Aorta (tissue), 5 donors: Measurements from ENCODE around the gene ACSF3. TPM values are rescaled to one million over a fixed set of nuclear protein-coding genes. Genes with fewer than 3 reads are reported as not detected.

ENCODE experiments used
- ATAC-seq: fragments of 200-7000 bp; cut with Tn5 transposase; one replicate; pipeline ENCODE4 v1.9.1; 2022; ENCODE audit warnings: moderate library complexity; ENCODE audit not compliant: low FRiP score
- DNase-seq, 2 donors: peaks; one replicate each; pipeline ENCODE4 v3.0.0-alpha.2; 2020
- H3K27ac ChIP-seq, 2 donors: one replicate each; pipeline ENCODE4 v1.5.1; 2013; ENCODE audit warnings: low read length in 2 of 2, mild to moderate bottlenecking in 2 of 2, moderate library complexity in 2 of 2, control low read depth in 1 of 2, inconsistent platforms in 1 of 2, low read depth in 1 of 2
- H3K27me3 ChIP-seq, 2 donors: one replicate each; pipeline ENCODE4 v1.6.1; 2013; ENCODE audit warnings: control low read depth in 1 of 2, low read length in 1 of 2, mild to moderate bottlenecking in 1 of 2, moderate library complexity in 1 of 2; ENCODE audit not compliant: insufficient read depth in 2 of 2, control insufficient read depth in 1 of 2
- H3K36me3 ChIP-seq, 2 donors: one replicate each; pipeline ENCODE4 v1.6.1; 2013; ENCODE audit warnings: control low read depth in 1 of 2, low read length in 1 of 2, mild to moderate bottlenecking in 1 of 2; ENCODE audit not compliant: insufficient read depth in 2 of 2, control insufficient read depth in 1 of 2
- H3K4me1 ChIP-seq, 2 donors: one replicate each; pipeline ENCODE4 v1.6.1; 2013; ENCODE audit warnings: low read length in 2 of 2, control low read depth in 1 of 2, mild to moderate bottlenecking in 1 of 2, moderate library complexity in 1 of 2; ENCODE audit not compliant: insufficient read depth in 2 of 2, control insufficient read depth in 1 of 2
- H3K4me3 ChIP-seq, 2 donors: one replicate each; pipeline ENCODE4 v1.5.1; 2013; ENCODE audit warnings: low read length in 2 of 2, control low read depth in 1 of 2, mild to moderate bottlenecking in 1 of 2
- H3K9me3 ChIP-seq: one replicate; pipeline ENCODE4 v1.6.1; 2013; ENCODE audit warnings: mild to moderate bottlenecking, low read length; ENCODE audit not compliant: control insufficient read depth
- WGBS, 2 donors: extraction: QIAGEN DNeasy Blood & Tissue Kit; methylation state at CpG; one replicate each; pipeline ENCODE4 v1.1.7; 2013; 5-methylcytosine and 5-hydroxymethylcytosine counted together
- intact Hi-C, 2 donors: fragments of 100-400 bp; cut with DNase I; formaldehyde crosslinking; loops; one replicate each; pipeline versions ENCODE4 v1.14.2 to v1.15.0; 2022
- polyA plus RNA-seq, 2 donors: library from polyadenylated mRNA; stranded (reverse); fragments of 200-250 nt; gene quantifications; one replicate each; pipeline ENCODE4 v1.2.3, GENCODE V29; 2013
- total RNA-seq, 2 donors: library from RNA; stranded (reverse); fragmentation: NEBNext Ultra II Directional; extraction: Animal tissue kit (Norgen Biotek cat#: 25700); gene quantifications; one replicate each; pipeline ENCODE4 v1.2.1, GENCODE V29; 2021
- donor health status: healthy with polysubstance abuse.
- donor health status: Bipolar disorder and iron deficiency.
- donor health status: DM: no; HTN: no; CAD: no.
- donor health status: DM: no; HTN: no; CAD: no.
- donor health status: DM: yes; HTN: yes; CAD: no.

ACSF3 gene
- total and polyA plus RNA-seq, 4 donors, result 19.3 to 48.4 (median 26.6) TPM

DNA sequence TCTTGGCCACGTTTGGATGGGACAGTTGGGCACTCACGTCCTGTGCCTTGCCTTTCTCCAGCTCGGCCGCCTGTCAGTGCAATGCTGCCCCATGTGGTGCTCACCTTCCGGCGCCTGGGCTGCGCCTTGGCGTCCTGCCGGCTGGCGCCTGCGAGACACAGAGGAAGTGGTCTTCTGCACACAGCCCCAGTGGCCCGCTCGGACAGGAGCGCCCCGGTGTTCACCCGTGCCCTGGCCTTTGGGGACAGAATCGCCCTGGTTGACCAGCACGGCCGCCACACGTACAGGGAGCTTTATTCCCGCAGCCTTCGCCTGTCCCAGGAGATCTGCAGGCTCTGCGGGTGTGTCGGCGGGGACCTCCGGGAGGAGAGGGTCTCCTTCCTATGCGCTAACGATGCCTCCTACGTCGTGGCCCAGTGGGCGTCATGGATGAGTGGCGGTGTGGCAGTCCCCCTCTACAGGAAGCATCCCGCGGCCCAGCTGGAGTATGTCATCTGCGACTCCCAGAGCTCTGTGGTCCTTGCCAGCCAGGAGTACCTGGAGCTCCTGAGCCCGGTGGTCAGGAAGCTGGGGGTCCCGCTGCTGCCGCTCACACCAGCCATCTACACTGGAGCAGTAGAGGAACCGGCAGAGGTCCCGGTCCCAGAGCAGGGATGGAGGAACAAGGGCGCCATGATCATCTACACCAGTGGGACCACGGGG is 7.1 kb downstream of the ACSF3 start:
- H3K27ac ChIP-seq, result no peak overlapping the region
- 84 to 85% methylated on average over 42 of the region's 42 CpGs for WGBS, 2 donors
- DNase-seq, result no peak
- no peaks in the 10 kb centered on the region for H3K9me3 ChIP-seq
- H3K36me3 ChIP-seq, result peaks cover 0 to 3% of the 10 kb centered on the region in 2 donors
- H3K27me3 ChIP-seq, result no peaks in the 10 kb centered on the region
- ATAC-seq, result no peak
- H3K4me3 ChIP-seq, result no peak overlapping the region
- no peaks in the 10 kb centered on the region for H3K4me1 ChIP-seq
- intact Hi-C loops, result no loop called here

DNA sequence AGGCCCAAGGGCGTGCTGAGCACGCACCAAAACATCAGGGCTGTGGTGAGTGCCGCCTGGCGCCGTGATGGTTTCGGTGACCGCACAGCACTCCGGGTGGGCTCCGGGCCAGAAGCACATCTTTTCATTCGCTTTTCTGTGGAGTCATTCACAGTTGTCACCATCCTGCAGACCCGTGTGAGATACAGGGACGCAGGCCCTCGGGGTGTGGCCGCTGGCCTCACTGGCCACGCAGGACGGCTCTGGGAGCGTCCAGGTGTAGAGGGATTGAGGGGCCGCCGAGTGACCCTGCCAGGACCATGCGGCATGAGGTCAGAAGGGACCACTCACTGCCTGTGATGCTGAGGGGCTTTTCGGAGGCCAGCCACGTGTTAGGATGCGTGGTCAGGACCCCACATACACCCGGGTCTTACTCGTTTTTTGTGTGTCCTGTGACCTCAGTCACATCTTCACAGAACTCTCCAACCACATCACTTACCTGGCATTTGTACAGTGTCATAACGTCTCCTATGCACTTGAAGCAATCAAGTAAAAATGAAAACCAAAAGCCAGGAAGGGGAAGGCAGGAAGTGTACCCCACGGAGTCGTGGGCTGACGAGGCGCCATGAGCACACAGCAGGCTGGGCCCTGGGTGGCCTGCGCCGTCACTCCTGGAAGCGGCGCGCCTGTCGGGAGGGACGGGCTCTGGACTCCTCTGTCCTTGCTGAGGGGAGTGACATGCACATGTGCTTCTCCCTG is 7.8 kb downstream of the ACSF3 start:
- DNase-seq (peak in 1 of 2 donors; percentile 32), ATAC-seq (no peak)
- WGBS, 2 donors, result 91 to 93% methylated on average over 37 of the region's 37 CpGs
- Histone ChIP-seq H3K36me3 (peaks cover 0 to 3% of the 10 kb centered on the region in 2 donors), H3K4me3 (no peak overlapping the region), H3K27ac (no peak overlapping the region), H3K9me3 (no peaks in the 10 kb centered on the region), H3K27me3 (no peaks in the 10 kb centered on the region), H3K4me1 (no peaks in the 10 kb centered on the region)
- intact Hi-C loops, result no loop called here

DNA sequence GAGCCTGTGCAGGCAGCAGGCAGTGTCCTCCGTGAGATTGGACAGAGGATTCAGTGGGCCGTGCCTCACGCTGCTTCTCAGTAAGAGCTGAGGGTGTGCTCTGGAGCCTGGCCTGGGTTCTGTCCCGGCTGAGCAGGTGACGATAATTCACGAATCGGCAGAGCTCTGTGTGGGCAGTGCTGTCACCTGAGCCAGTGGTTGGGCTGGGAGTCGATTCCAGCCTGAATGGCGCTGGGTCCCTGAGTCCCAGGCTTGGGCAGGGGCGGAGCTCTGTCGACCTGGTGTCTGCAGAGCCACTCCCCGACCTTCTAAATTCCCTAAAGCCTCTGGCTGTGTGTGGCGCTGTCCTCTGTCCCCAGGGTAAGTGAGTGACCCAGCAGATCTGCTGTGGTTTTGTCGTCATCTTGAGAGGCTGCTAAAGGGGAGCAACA is 8.4 kb downstream of the ACSF3 start:
- Histone ChIP-seq H3K27ac (no peak overlapping the region), H3K27me3 (no peaks in the 10 kb centered on the region), H3K36me3 (peaks cover 0 to 3% of the 10 kb centered on the region in 2 donors), H3K4me1 (no peaks in the 10 kb centered on the region), H3K9me3 (no peaks in the 10 kb centered on the region), H3K4me3 (no peak overlapping the region)
- DNase-seq (peak in 1 of 2 donors; percentile 18), ATAC-seq (no peak)
- intact Hi-C loops, result no loop called here
- 89 to 92% methylated on average over 14 of the region's 14 CpGs for whole genome bisulfite sequencing, 2 donors

DNA sequence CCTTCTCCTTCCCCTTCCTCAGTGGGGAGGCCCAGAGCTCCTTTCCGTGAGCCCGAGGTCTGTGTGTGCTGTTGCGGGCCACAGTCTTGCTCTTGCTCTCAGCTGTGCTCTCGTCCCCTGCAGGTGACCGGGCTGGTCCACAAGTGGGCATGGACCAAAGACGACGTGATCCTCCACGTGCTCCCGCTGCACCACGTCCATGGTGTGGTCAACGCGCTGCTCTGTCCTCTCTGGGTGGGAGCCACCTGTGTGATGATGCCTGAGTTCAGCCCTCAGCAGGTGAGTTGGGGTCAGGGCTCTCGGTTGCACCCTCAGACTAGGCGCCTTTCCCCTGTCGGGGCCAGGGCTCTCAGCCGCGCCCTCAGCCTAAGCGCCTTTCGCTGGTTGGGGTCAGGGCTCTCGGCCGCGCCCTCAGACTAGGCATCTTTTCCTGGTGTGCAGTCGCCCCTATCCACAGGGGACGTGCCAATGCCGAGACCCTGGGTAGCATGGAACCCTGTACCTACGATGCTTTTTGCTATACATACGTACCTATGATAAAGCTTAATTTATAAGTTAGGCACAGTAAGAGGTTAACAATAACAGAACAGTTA is 8.9 kb downstream of the ACSF3 start:
- no peak for DNase-seq
- Histone ChIP-seq H3K27ac (no peak overlapping the region), H3K27me3 (no peaks in the 10 kb centered on the region), H3K4me1 (no peaks in the 10 kb centered on the region), H3K4me3 (no peak overlapping the region), H3K9me3 (no peaks in the 10 kb centered on the region), H3K36me3 (peaks cover 0 to 5% of the 10 kb centered on the region in 2 donors)
- WGBS, 2 donors, result 90 to 94% methylated on average over 27 of the region's 27 CpGs
- intact Hi-C loops, result no loop called here
- ATAC-seq, result no peak

- H3K4me1 ChIP-seq, result no peaks in the 10 kb centered on the region
- DNase-seq, result no peak
- no peak for ATAC-seq
- intact Hi-C loops, result no loop called here
- H3K9me3 ChIP-seq, result no peaks in the 10 kb centered on the region
- no peak overlapping the region for H3K27ac ChIP-seq
- 92 to 94% methylated on average over 22 of the region's 22 CpGs for WGBS, 2 donors
- no peaks in the 10 kb centered on the region for H3K27me3 ChIP-seq
- peaks cover 0 to 5% of the 10 kb centered on the region in 2 donors for H3K36me3 ChIP-seq
- H3K4me3 ChIP-seq, result no peak overlapping the region
These were observed 9.5 kb downstream of the ACSF3 start for GRCh38 chr16:89103156-89103555.

- Histone ChIP-seq H3K27ac (no peak overlapping the region), H3K9me3 (no peaks in the 10 kb centered on the region), H3K36me3 (peaks cover 0 to 5% of the 10 kb centered on the region in 2 donors), H3K4me3 (no peak overlapping the region), H3K4me1 (no peaks in the 10 kb centered on the region), H3K27me3 (no peaks in the 10 kb centered on the region)
- ATAC-seq, result no peak
- DNase-seq, result peak in 1 of 2 donors; percentile 67
- intact Hi-C loops, result no loop called here
- WGBS, 2 donors, result 85 to 94% methylated on average over 16 of the region's 16 CpGs
These were observed 10.1 kb downstream of the ACSF3 start for GRCh38 chr16:89103781-89104180.

DNA sequence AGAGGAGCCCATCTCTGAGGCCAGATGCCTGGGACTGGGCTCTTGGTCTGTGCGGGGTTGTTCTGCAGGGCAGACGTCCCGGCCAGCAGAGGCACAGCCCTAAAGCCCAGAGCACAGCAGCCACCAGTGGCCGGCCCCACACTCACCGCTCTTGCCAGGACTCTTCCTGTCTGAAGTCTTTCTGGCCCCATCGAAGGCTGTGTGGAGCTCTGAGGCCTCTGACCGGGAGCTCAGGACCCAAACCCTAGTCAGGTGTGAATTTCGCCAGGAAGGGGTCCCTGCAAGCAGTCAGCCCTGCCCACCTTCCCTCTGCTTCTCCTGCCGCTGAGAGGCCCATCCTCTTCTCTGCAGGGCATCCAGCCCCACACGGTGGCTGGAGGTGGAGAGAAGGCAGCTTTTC is 10.7 kb downstream of the ACSF3 start:
- ATAC-seq, result no peak
- H3K27me3 ChIP-seq, result no peaks in the 10 kb centered on the region
- H3K36me3 ChIP-seq, result peaks cover 0 to 5% of the 10 kb centered on the region in 2 donors
- no peaks in the 10 kb centered on the region for H3K9me3 ChIP-seq
- intact Hi-C loops, result no loop called here
- H3K4me1 ChIP-seq, result no peaks in the 10 kb centered on the region
- no peak overlapping the region for H3K4me3 ChIP-seq
- peak in 1 of 2 donors; percentile 51 for DNase-seq
- 74 to 87% methylated on average over 10 of the region's 10 CpGs for WGBS, 2 donors
- H3K27ac ChIP-seq, result no peak overlapping the region

GRCh38 chr16:89104930-89105571 is 11.4 kb downstream of the ACSF3 start:
- ATAC-seq (no peak), DNase-seq (peak in 1 of 2 donors; percentile 45)
- Histone ChIP-seq H3K4me3 (no peak overlapping the region), H3K36me3 (peaks cover 0 to 5% of the 10 kb centered on the region in 2 donors), H3K4me1 (no peaks in the 10 kb centered on the region), H3K27me3 (no peaks in the 10 kb centered on the region), H3K27ac (no peak overlapping the region), H3K9me3 (no peaks in the 10 kb centered on the region)
- 82 to 84% methylated on average over 23 of the region's 23 CpGs for WGBS, 2 donors
- intact Hi-C loops, result no loop called here
